Endothelial cell of umbilical vein (primary cell): ENCODE results near the gene CTNND2. TPM values are rescaled to one million over a fixed set of nuclear protein-coding genes. Genes with fewer than 3 reads are reported as not detected.

ENCODE experiments used
- BruUV-seq: library from RNA; stranded (reverse); fragments of 400-500 nt; replicated peaks from 2 replicates; lab custom pipeline; 2021; lab: Mats Ljungman, UMichigan
- CTCF ChIA-PET: fragments of 300-600, 350-600 bp; sonication (Branson Sonifier 250); formaldehyde crosslinking; loops from one replicate; lab custom pipeline; 2021; ENCODE audit warnings: antibody characterized with exemption, inconsistent platforms; lab: Charles Lee
- POLR2A ChIA-PET: fragments of 300-600, 350-600 bp; sonication (Branson Sonifier 250); formaldehyde crosslinking; loops from one replicate; lab custom pipeline; 2021; ENCODE audit warnings: antibody characterized with exemption, inconsistent platforms; lab: Charles Lee
- DNase-seq: peaks from one replicate; pipeline ENCODE4 v3.0.0-alpha.2; 2011; ENCODE audit warnings: low read depth, low spot score
- FAIRE-seq: peaks from 2 replicates; lab custom pipeline; 2011; peaks lifted over from hg19 to GRCh38; lab: Jason Lieb, UNC
- H2AFZ ChIP-seq: 2 replicates; pipeline ENCODE4 v1.6.0; 2012; ENCODE audit warnings: low read depth, low read length, control low read depth, inconsistent platforms
- H3K27ac ChIP-seq: 2 replicates; pipeline ENCODE4 v1.5.1; 2011; ENCODE audit warnings: low read depth, mild to moderate bottlenecking, control low read depth, low read length, moderate library complexity; ENCODE audit not compliant: insufficient read depth
- H3K27me3 ChIP-seq, 2 experiments: 2 replicates each; pipeline versions ENCODE4 v1.6.0 to v1.6.1; 2011; ENCODE audit warnings: low read length in 2 of 2, mixed read lengths in 1 of 2; ENCODE audit not compliant: control insufficient read depth in 2 of 2, insufficient read depth in 2 of 2
- H3K36me3 ChIP-seq, 2 experiments: 2 replicates in 1 of 2; 3 replicates in 1 of 2; pipeline ENCODE4 v1.5.1; 2011; ENCODE audit warnings: low read length in 2 of 2, mild to moderate bottlenecking in 1 of 2, moderate library complexity in 1 of 2; ENCODE audit not compliant: control insufficient read depth in 2 of 2, insufficient read depth in 2 of 2; ENCODE audit errors: extremely low read depth in 1 of 2
- H3K4me1 ChIP-seq: 3 replicates; pipeline ENCODE4 v1.5.1; 2011; ENCODE audit warnings: mild to moderate bottlenecking, low read length; ENCODE audit not compliant: control insufficient read depth, insufficient read depth; ENCODE audit errors: extremely low read depth
- H3K4me2 ChIP-seq: 2 replicates; pipeline ENCODE4 v1.6.1; 2011; ENCODE audit warnings: low read length, control low read depth, mixed read lengths; ENCODE audit not compliant: insufficient read depth
- H3K4me3 ChIP-seq, 3 experiments: fragments of 200-600 bp in 1 of 3; sonication (generic), shearing (Covaris generic) in 1 of 3; replicated peaks in 1 of 3; 2 replicates each; pipeline ENCODE4 v1.5.1; 2011 to 2016; ENCODE audit warnings: control low read depth in 3 of 3, low read length in 3 of 3, mild to moderate bottlenecking in 2 of 3, inconsistent platforms in 1 of 3, low read depth in 1 of 3, moderate library complexity in 1 of 3; ENCODE audit not compliant: insufficient read depth in 1 of 3
- H3K79me2 ChIP-seq: 2 replicates; pipeline ENCODE4 v1.6.0; 2012; ENCODE audit warnings: low read length, inconsistent platforms; ENCODE audit not compliant: control insufficient read depth, insufficient read depth
- H3K9ac ChIP-seq: replicated peaks from 2 replicates; pipeline ENCODE3; 2011; ENCODE audit warnings: low read length, control low read depth; ENCODE audit not compliant: insufficient read depth; ENCODE audit errors: extremely low read depth
- H3K9me1 ChIP-seq: replicated peaks from 3 replicates; pipeline ENCODE4 v1.6.0; 2011; ENCODE audit warnings: mild to moderate bottlenecking, low read length; ENCODE audit not compliant: control insufficient read depth, insufficient read depth; ENCODE audit errors: extremely low read depth
- H3K9me3 ChIP-seq: replicated peaks from 2 replicates; pipeline ENCODE4 v1.5.1; 2012; ENCODE audit warnings: low read length, inconsistent platforms; ENCODE audit not compliant: control insufficient read depth, insufficient read depth
- H4K20me1 ChIP-seq: replicated peaks from 2 replicates; pipeline ENCODE3; 2011; ENCODE audit warnings: mild to moderate bottlenecking, low read length; ENCODE audit not compliant: control insufficient read depth, insufficient read depth; ENCODE audit errors: extremely low read depth
- EZH2 ChIP-seq: IDR thresholded peaks from 2 replicates; pipeline ENCODE4 v1.6.1; 2012; ENCODE audit warnings: borderline replicate concordance, low read depth, mild to moderate bottlenecking, moderate library complexity, low read length, inconsistent platforms; ENCODE audit not compliant: severe bottlenecking
- FOS ChIP-seq: IDR thresholded peaks from 2 replicates; pipeline ENCODE4 v1.6.1; 2011; ENCODE audit warnings: mild to moderate bottlenecking, low read length, moderate library complexity, borderline replicate concordance; ENCODE audit not compliant: insufficient read depth
- GATA2 ChIP-seq: IDR thresholded peaks from 2 replicates; pipeline ENCODE4 v1.7.0; 2011; ENCODE audit warnings: low read depth, mild to moderate bottlenecking, moderate library complexity, mixed read lengths, low read length; ENCODE audit not compliant: insufficient read length, insufficient read depth
- JUN ChIP-seq: IDR thresholded peaks from 2 replicates; pipeline ENCODE4 v1.6.1; 2011; ENCODE audit warnings: borderline replicate concordance, low read depth; ENCODE audit not compliant: insufficient read length, insufficient read depth
- MYC ChIP-seq: IDR thresholded peaks from one replicate; pipeline ENCODE4 v1.6.1; 2011; ENCODE audit warnings: mild to moderate bottlenecking, low read depth, low read length
- POLR2AphosphoS5 ChIP-seq: IDR thresholded peaks from 2 replicates; pipeline ENCODE4 v1.6.1; 2012; ENCODE audit warnings: low read depth, mild to moderate bottlenecking, control low read depth, low read length, moderate library complexity; ENCODE audit not compliant: insufficient read depth
- dilution Hi-C: fragments of 300-500 bp; cut with MboI; formaldehyde crosslinking; loops from one replicate; pipeline ENCODE4 v1.15.0; 2019; ENCODE audit warnings: low sequenced_read_pairs; ENCODE audit not compliant: extremely low pct_ligation_motif_present
- intact Hi-C: fragments of 100-400 bp; cut with micrococcal nuclease; formaldehyde crosslinking; loops from one replicate; pipeline ENCODE4 v1.10.0; 2022
- polyA plus RNA-seq, 4 experiments: library from polyadenylated mRNA; depleted of rRNA in 3 of 4; stranded (reverse) in 3 of 4; unstranded in 1 of 4; fragments of >200 nt; gene quantifications; 2 replicates each; pipeline versions ENCODE4 v1.2.1 to v1.2.3, GENCODE V29; 2011 to 2012; ENCODE audit warnings: missing spikeins in 1 of 4
- total RNA-seq: library from RNA; stranded (reverse); gene quantifications from 2 replicates; pipeline ENCODE4 v1.2.3, GENCODE V29; 2021
- TF ChIP-seq, protein P1 (sequence below), 2 donors: IDR thresholded peaks; 1 replicate in 1 of 2; 2 replicates in 1 of 2; pipeline ENCODE4 v1.5.1; 2011; ENCODE audit warnings: low read length in 2 of 2, mild to moderate bottlenecking in 2 of 2, moderate library complexity in 2 of 2, control low read depth in 1 of 2, inconsistent platforms in 1 of 2, low read depth in 1 of 2; ENCODE audit not compliant: insufficient read depth in 1 of 2; ENCODE audit errors: extremely low read depth in 1 of 2
- TF ChIP-seq, protein P2 (sequence below): IDR thresholded peaks from 2 replicates; pipeline ENCODE4 v1.6.1; 2011; ENCODE audit not compliant: insufficient read depth, insufficient read length

CTNND2 gene
- total and polyA plus RNA-seq, 2 donors (not counting 3 experiments of a cell fraction or from before 2014, with no cell fraction given): not detected

DNA sequence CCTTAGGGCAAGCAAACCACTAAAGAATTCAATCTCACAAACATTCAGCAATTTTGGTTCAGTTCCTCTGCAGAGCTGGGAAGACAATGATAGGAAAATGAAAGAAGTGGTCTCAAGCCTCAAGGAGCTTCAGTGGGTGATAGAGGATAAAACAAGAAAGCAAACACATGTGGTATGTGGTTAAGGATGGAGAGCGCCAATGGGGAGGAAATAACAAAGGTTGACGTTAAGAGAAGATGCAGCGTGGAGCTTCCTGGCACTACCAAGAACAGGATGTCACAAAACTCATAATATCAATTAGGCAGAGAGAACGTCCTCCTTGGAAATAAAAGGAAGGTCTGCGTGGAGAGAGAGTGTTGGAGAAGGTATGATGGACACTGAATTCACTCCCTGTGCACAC lies 731.8 kb downstream of the CTNND2 start:
- H3K27me3 ChIP-seq: no peaks in the 10 kb centered on the region
- no TSS peak for BruUV-seq
- no peak for FAIRE-seq

More for the DNA sequence above, 731.8 kb downstream of the CTNND2 start:
- TF ChIP-seq, protein P1, sequence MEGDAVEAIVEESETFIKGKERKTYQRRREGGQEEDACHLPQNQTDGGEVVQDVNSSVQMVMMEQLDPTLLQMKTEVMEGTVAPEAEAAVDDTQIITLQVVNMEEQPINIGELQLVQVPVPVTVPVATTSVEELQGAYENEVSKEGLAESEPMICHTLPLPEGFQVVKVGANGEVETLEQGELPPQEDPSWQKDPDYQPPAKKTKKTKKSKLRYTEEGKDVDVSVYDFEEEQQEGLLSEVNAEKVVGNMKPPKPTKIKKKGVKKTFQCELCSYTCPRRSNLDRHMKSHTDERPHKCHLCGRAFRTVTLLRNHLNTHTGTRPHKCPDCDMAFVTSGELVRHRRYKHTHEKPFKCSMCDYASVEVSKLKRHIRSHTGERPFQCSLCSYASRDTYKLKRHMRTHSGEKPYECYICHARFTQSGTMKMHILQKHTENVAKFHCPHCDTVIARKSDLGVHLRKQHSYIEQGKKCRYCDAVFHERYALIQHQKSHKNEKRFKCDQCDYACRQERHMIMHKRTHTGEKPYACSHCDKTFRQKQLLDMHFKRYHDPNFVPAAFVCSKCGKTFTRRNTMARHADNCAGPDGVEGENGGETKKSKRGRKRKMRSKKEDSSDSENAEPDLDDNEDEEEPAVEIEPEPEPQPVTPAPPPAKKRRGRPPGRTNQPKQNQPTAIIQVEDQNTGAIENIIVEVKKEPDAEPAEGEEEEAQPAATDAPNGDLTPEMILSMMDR (IDR thresholded peaks at IDR 0.05; ENCODE audit: extremely low read depth in 1 of 2, insufficient read depth in 1 of 2, low read depth in 1 of 2, low read length in 2 of 2): no peak
- TF ChIP-seq FOS (no peak), JUN (no peak), MYC (no peak), POLR2AphosphoS5 (no peak), EZH2 (no peak), GATA2 (no peak)
- TF ChIP-seq, protein P2, sequence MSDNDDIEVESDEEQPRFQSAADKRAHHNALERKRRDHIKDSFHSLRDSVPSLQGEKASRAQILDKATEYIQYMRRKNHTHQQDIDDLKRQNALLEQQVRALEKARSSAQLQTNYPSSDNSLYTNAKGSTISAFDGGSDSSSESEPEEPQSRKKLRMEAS: no peak
- H3K4me1 ChIP-seq: no peaks in the 10 kb centered on the region
- no peak overlapping the region for H2AFZ ChIP-seq
- CTCF ChIA-PET: no interaction called here
- H4K20me1 ChIP-seq: no peaks in the 10 kb centered on the region
- no peaks in the 10 kb centered on the region for H3K9me1 ChIP-seq
- H3K27ac ChIP-seq: no peak overlapping the region
- no peaks in the 10 kb centered on the region for H3K9me3 ChIP-seq
- H3K4me2 ChIP-seq: no peak overlapping the region
- dilution Hi-C loops: no loop called here
- H3K4me3 ChIP-seq: no peak overlapping the region
- no peak for DNase-seq
- POLR2A ChIA-PET: no interaction called here
- no peaks in the 10 kb centered on the region for H3K79me2 ChIP-seq
- H3K36me3 ChIP-seq: no peaks in the 10 kb centered on the region
- H3K9ac ChIP-seq: no peak overlapping the region
- intact Hi-C loops: no loop called here
